ENCODE results near the gene CCDC54. TPM values are rescaled to one million over a fixed set of nuclear protein-coding genes. Genes with fewer than 3 reads are reported as not detected.

The CCDC54 gene
- polyA plus RNA-seq, 3 donors = not detected

DNA sequence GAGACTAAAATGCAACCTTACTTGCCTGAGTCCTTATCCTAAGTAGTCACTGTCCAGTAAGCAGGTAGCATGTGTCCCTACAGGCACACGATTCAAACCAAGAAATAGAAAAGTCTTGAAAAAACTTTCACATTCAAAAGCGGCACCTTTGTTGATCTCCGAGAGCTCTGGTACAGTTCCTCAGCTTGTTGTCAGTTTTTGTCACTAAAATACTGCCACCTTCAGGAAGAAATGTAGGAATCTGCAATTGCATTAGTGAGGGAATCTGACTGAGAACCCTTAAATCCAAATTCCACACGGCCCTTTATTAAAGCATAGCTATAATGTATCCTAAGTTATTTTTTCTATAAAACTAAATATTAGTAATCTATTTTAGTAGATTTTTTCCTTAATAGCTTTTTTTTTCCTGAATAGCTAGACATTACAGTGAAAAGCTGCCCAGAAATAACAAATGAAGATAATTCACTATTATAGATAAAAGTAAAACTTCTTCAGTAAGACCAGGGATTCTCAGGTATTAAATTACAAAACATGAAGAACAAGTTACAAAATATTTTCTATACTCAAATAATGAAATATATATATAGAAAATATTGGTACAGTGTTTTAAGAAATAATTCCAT, 44.0 kb downstream of the CCDC54 start:
- 1 to 3% (median 1%) methylated on average over 4 of the region's 4 CpGs for WGBS, 3 donors
- H3K27ac ChIP-seq (ENCODE audit: low read depth, low read length) = no peak overlapping the region

GRCh38 chr3:107421881-107422280, 44.6 kb downstream of the CCDC54 start:
- 86 to 95% (median 93%) methylated on average over 1 of the region's 1 CpG for WGBS, 3 donors
- H3K27ac ChIP-seq (ENCODE audit: low read depth, low read length) = no peak overlapping the region

DNA sequence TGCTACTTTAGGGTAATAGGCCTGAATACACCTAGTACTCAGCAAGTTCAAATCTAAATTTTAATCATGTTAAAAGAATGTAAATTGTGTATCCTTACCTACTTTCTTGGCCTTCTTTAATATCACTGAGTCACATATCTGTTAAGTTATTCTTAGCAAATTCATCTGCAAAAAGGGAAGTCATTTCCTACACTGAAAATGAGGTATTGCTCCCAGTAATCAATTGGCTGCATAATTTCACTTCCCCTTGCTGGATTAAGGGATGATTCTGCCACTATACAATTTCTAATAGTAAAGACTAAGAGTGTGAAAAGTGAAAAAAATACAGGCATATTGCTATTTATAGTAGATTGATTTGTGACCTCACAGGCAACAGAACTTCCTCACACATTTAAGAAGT, 47.8 kb downstream of the CCDC54 start:
- H3K27ac ChIP-seq (ENCODE audit: low read depth, low read length) = no peak overlapping the region

GRCh38 chr3:107426223-107426622, 49.0 kb downstream of the CCDC54 start:
- 67 to 79% (median 75%) methylated on average over 3 of the region's 3 CpGs for WGBS, 3 donors
- H3K27ac ChIP-seq (ENCODE audit: low read depth, low read length) = no peak overlapping the region

Other genes starting within 250 kb of the CCDC54 start
- 10 to 100 TPM in 1 of 3 donors, 1 to 10 TPM in 2; 4.7 to 10.3 (median 8.7) TPM for gene BBX, start 145.5 kb downstream of the CCDC54 start, polyA plus RNA-seq